AG04449 (cell line): ENCODE data around the gene ELFN2.
A peak's percentile ranks its signal among the peaks of the same experiment; 100 is the strongest.

Experiments used
- CTCF ChIA-PET: fragments of 350-600 bp; formaldehyde crosslinking; extraction: SDS; loops from one replicate; lab custom pipeline; 2021; ENCODE audit warnings: antibody characterized with exemption; lab: Yijun Ruan, JAX
- POLR2A ChIA-PET: fragments of 400-600, 350-600 bp; formaldehyde crosslinking; extraction: SDS; loops from one replicate; lab custom pipeline; 2020; ENCODE audit warnings: antibody characterized with exemption, inconsistent platforms; lab: Yijun Ruan, JAX
- DNase-seq: peaks from one replicate; pipeline ENCODE4 v3.0.0-alpha.2; 2010; ENCODE audit warnings: low read depth, low spot score
- H3K4me3 ChIP-seq: 2 replicates; pipeline ENCODE4 v1.5.1; 2011; ENCODE audit warnings: low read depth, mild to moderate bottlenecking, control low read depth, low read length
- TF ChIP-seq, protein P1 (sequence below): IDR thresholded peaks from one replicate; pipeline ENCODE4 v1.5.1; 2011; ENCODE audit warnings: mild to moderate bottlenecking, moderate library complexity, low read length, control low read depth, inconsistent platforms; ENCODE audit not compliant: insufficient read depth; ENCODE audit errors: missing control alignments

The ELFN2 gene

DNA sequence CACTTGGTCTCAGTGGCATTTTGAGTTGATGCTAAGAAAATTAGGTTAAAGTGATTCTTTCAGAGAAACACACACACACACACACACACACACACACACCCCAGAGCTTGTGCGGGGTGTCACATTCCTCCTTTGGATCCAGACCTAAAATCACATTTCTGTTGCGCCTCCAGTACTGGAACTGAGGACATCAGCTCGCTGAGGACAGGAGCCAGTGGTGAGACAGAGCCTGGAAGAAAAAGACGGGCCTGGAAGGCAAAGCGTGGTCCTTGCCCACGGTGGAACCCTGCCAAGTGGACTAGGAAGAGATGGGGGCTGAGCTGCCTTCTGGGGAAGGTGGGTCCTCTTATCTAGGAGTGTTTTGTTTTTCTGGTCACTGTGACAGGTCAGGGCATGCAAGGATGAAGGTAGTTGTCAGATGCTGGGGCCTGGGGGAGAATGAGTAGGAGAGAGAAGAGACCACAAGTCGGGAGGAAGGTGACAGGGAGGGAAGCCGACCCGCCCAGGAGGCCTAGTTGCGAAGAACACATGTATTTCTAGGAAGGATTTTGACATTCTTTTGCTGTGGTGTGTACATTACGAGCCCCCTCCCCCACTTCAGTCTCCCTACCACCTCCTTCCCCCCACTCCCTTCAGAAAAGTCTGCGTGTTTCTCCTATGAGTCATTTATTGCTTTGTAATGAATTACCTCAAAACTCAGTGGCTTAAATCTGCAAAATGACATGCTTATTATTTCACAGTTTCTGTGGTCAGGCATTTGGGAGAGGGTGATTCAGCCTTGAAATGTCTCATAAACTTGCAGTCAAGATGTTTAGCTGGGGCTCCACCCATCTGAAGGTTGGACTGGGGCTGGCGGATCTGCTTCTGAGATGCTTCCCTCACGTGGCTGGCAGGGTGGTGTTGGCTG, 4.8 kb upstream of the ELFN2 start:
- ChIA-PET POLR2A (interaction anchor here (0.8 to 2.5 kb wide), 2 partner anchors 23 to 89 kb away, joined by 3 to 9 read pairs; no protein-coding TSS in a partner anchor), CTCF (interaction anchor here (0.6 to 7.3 kb wide), 10 partner anchors 7 to 171 kb away, joined by 3 to 105 read pairs (median 3); no protein-coding TSS in a partner anchor)
- H3K4me3 ChIP-seq = no peak overlapping the region
- peak; percentile 97 for DNase-seq
- TF ChIP-seq, protein P1, sequence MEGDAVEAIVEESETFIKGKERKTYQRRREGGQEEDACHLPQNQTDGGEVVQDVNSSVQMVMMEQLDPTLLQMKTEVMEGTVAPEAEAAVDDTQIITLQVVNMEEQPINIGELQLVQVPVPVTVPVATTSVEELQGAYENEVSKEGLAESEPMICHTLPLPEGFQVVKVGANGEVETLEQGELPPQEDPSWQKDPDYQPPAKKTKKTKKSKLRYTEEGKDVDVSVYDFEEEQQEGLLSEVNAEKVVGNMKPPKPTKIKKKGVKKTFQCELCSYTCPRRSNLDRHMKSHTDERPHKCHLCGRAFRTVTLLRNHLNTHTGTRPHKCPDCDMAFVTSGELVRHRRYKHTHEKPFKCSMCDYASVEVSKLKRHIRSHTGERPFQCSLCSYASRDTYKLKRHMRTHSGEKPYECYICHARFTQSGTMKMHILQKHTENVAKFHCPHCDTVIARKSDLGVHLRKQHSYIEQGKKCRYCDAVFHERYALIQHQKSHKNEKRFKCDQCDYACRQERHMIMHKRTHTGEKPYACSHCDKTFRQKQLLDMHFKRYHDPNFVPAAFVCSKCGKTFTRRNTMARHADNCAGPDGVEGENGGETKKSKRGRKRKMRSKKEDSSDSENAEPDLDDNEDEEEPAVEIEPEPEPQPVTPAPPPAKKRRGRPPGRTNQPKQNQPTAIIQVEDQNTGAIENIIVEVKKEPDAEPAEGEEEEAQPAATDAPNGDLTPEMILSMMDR = no peak

DNA sequence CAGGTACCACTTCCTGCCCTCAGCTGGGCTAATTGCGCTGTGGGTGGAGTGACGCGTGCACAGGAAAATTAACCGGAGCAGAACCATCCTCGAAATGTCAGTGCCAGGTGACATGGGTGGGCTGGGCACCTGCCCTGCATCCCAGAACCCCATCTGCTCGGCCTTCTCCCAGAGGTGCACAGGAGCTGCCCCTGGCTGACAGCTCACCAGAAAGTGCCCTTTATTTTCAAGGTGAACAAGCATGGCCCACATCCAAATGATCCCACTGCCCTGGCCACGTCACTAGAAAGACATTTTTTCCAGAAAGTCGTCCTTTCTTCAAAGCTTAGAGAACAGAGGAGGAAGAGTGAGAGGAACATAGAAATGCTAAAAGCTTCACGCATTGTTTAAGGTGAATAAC, 4.1 kb upstream of the ELFN2 start:
- no peak for DNase-seq
- H3K4me3 ChIP-seq = no peak overlapping the region
- POLR2A ChIA-PET = interaction anchor here (0.8 to 2.5 kb wide), 2 partner anchors 24 to 88 kb away, joined by 3 to 9 read pairs; no protein-coding TSS in a partner anchor
- TF ChIP-seq, protein P1 = no peak
- CTCF ChIA-PET = interaction anchor here (0.6 to 7.3 kb wide), 12 partner anchors 8 to 170 kb away, joined by 3 to 105 read pairs (median 4); no protein-coding TSS in a partner anchor

DNA sequence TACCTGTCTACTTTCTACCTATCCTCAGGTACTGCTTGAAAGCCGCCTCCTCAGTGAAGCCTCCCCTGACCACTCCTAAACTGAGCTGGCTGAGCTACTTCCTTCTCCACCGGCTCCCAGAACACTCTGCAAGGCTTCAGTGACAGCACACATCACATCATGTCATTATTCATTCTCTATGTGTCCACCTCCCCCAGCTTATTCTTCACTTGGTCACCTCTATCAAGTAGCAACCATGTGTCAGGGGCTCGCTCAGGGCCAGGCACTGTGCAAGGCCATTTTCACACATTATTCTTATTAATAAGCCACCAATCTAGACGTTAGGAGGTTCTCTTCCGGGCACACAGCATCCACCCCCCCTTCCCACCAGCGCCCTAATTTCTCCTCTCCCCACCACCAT, 3.7 kb upstream of the ELFN2 start:
- ChIA-PET POLR2A (interaction anchor here (2.5 kb wide), 1 partner anchor 24 kb away, joined by 9 read pairs; no protein-coding TSS in a partner anchor), CTCF (interaction anchor here (0.7 to 7.3 kb wide), 14 partner anchors 7 to 387 kb away, joined by 3 to 105 read pairs (median 4); no protein-coding TSS in a partner anchor)
- TF ChIP-seq, protein P1 = no peak
- DNase-seq = no peak
- H3K4me3 ChIP-seq = no peak overlapping the region

DNA sequence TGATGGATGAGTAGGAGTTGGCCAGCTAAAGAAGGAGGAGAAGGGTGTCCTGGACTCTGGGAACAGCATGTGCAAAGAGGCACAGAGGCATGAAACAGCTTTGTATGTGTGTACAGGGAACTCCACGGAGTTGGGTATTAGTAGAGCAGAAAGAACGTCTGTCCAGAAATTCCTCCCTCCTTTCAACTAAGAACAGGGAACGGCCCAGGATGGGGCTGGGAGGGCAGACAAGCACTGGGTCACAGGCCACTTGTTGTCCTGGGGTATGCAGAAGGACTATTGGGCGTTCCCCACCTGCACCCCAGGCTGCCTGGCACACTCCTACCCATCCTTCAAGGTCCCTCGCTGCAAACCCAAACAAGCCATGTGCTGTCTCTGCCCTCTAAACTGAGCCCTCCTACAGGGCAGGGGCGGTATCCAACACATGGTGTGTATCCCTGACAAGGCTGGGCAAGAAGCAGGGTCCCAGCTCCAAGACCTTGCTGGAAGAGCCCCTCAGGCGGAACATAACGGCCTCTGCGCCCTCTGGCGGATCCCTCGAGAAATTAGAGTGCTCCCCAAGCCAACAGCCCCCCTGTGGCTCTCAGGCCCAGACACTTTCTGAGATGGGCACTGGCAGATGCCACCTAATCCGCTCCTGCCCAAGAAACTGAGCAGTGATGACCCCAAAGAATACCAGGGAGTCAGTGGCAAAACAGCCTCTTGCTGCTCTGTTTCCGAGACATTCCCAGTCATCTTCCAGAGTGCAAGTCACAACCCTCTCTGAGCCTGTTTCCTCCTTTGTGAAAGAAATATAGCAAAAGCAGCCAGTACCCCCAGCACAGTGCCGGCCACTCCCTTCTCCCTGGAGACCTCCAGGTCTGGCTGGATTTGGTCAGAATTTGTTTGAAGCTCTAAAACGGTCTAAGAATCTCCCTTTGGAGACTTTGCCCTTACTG, 1.6 kb upstream of the ELFN2 start:
- CTCF ChIA-PET = interaction anchor here (0.6 to 7.3 kb wide), 32 partner anchors 8 to 168 kb away, joined by 3 to 105 read pairs (median 5); no protein-coding TSS in a partner anchor
- POLR2A ChIA-PET = no interaction called here

DNA sequence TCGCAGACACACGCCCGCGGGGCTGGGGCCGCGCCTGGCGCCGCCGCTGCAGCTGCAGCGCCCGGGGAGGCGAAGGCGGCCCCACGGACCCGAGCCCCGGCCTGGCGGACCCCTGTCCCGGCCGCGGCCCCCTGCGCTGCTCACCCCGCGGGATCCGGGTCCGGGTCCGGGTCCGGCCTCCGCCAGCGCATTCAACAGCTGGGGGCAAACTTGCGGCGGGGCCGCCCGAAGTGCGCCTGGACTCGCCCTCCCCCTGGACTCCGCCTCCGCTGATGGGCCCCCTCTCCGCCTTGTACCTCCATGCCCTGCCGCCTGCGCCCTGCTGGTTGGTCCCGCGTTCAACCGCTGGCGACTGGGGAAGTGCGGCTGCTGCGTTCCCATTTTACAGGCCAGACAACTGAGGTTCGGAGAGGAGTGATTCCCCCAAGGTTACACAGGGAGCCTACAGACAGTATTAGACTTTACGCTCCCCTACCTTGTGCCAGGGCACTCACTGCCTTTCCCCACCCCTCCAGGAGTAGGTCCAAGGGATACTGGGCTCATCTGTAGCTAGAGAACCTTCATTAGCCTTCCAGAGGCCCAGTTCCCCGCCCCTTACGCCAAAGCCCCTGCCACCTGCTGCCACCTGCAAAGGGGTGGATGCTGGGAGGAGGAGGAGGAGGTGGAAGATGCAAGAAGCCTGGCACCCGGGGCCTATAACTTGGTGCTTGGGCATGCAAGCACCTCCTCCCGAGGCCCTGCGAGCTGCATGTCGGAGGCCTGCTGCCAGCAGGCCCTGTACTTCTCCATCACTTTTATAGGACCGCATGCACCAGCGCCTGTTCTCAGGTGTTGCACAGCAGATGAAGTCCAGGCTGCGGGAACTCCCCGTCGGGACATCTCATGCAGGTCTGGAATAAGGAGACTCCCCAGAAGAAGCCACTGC, 694 bp upstream of the ELFN2 start:
- ChIA-PET CTCF (interaction anchor here (0.6 to 7.3 kb wide), 22 partner anchors 8 to 123 kb away, joined by 3 to 105 read pairs (median 7); no protein-coding TSS in a partner anchor), POLR2A (no interaction called here)
- no peak for DNase-seq
- TF ChIP-seq, protein P1 = no peak
- H3K4me3 ChIP-seq = peak overlapping the region; percentile 57

More for the DNA sequence above, 1.6 kb upstream of the ELFN2 start:
- DNase-seq = no peak
- TF ChIP-seq, protein P1 = peak; percentile 77
- H3K4me3 ChIP-seq = no peak overlapping the region
